Stimulated activated CD4-positive, alpha-beta T cell treated with anti-CD3 and anti-CD28 coated beads, Interleukin-2, amount 100 ng/mL, for 4 hours (primary cell): ENCODE results near the gene MS4A6E.

Source experiments
- DNase-seq: peaks from one replicate; pipeline ENCODE4 v3.0.0-alpha.2; 2020; ENCODE audit warnings: low read depth

The MS4A6E gene

GRCh38 chr11:60376601-60377000 lies 49.5 kb downstream of the MS4A6E start:
- no peak for DNase-seq

GRCh38 chr11:60377401-60378136 lies 50.5 kb downstream of the MS4A6E start:
- DNase-seq, result no peak

DNA sequence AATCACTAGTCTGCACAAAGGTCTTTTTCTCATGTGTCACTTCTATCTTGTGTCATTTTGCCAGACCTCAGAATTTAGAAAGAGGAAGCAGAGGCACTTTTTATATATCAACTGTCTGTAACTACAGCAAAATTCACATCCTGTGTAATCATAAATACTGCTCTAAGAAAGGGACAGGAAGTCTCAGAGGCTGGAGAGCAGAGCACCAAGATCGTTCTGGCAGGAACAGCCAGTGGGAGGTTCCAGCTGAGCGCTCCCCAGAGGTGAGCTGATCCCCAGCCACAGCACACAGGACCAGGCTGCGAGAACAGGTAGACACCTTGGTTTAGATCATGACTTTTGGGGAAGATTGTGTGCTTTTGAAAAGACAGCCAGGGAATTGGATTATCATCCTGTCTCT lies 51.3 kb downstream of the MS4A6E start, which contains the start of gene MS4A7:
Gene MS4A7, plus strand, starts transcription at position 179 of the 400 bp plus-strand sequence. CDS start 4,610 bp downstream, outside the sequence.
- no peak for DNase-seq

DNA sequence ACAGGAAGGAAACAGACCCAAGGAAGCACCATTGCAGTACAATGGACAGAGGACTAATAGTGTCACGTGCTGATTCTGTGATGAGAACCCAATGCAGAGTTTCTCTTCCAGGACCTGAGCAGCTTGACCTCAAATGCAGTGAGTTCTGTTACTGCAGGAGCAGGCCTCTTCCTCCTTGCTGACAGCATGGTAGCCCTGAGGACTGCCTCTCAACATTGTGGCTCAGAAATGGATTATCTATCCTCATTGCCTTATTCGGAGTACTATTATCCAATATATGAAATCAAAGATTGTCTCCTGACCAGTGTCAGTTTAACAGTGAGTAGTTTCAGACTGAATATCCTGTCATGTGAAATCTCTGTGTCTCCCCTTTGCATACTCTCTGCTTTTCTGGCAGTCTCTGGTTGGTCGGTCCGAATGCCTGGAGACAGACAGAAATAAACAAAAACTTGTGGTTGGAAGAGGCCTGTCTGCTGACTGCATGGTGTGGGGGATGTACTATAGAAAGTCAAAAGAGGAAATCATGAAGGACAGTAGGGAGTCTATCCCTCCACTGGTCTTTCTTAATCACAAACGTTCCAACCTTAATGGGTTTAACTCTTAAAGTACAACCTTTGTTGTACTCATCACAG lies 62.3 kb downstream of the MS4A6E start:
- DNase-seq, result no peak

GRCh38 chr11:60390419-60390818 lies 63.4 kb downstream of the MS4A6E start:
- DNase-seq, result no peak
